ENCODE data around the gene CHP2.

DNA sequence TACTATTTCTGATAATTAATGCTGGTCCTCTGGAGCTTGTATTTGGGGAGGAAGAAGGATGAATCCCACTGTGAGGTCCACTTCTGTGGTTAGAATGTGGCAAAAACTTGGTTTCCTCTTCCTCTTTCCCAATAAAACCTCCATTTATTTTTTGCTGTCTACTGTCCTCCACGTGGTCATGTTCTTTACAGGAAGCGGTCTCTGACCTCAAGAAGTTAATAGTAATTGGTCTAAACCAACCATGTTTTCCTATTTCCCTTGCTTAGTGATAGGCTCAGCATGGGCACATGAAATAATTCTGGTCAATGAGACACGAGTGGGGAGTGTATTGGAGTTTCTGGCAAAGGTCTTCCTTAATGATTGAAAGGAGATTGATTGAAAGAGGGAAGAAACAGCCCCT, 33.9 kb downstream of the CHP2 start:
- TF ChIP-seq POLR2A (IDR thresholded peaks at IDR 0.05; ENCODE audit: low read depth, low read length) = no peak
- TF ChIP-seq EZH2 (IDR thresholded peaks at IDR 0.05; ENCODE audit: borderline replicate concordance, low read depth, low read length, severe bottlenecking) = no peak
- TF ChIP-seq POLR2AphosphoS5 (IDR thresholded peaks at IDR 0.05; ENCODE audit: insufficient read depth, low read depth, low read length) = no peak
- TF ChIP-seq, protein P1, sequence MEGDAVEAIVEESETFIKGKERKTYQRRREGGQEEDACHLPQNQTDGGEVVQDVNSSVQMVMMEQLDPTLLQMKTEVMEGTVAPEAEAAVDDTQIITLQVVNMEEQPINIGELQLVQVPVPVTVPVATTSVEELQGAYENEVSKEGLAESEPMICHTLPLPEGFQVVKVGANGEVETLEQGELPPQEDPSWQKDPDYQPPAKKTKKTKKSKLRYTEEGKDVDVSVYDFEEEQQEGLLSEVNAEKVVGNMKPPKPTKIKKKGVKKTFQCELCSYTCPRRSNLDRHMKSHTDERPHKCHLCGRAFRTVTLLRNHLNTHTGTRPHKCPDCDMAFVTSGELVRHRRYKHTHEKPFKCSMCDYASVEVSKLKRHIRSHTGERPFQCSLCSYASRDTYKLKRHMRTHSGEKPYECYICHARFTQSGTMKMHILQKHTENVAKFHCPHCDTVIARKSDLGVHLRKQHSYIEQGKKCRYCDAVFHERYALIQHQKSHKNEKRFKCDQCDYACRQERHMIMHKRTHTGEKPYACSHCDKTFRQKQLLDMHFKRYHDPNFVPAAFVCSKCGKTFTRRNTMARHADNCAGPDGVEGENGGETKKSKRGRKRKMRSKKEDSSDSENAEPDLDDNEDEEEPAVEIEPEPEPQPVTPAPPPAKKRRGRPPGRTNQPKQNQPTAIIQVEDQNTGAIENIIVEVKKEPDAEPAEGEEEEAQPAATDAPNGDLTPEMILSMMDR (IDR thresholded peaks at IDR 0.05; ENCODE audit: extremely low read depth in 1 of 2, insufficient read depth in 1 of 2, low read depth in 1 of 2, low read length in 2 of 2) = no peak
- no peak for TF ChIP-seq MYC (IDR thresholded peaks at IDR 0.05; ENCODE audit: low read depth, low read length)
- no peak for TF ChIP-seq GATA2 (IDR thresholded peaks at IDR 0.05; ENCODE audit: insufficient read depth, insufficient read length, low read depth, low read length)
- TF ChIP-seq, protein P2, sequence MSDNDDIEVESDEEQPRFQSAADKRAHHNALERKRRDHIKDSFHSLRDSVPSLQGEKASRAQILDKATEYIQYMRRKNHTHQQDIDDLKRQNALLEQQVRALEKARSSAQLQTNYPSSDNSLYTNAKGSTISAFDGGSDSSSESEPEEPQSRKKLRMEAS (IDR thresholded peaks at IDR 0.05; ENCODE audit: insufficient read depth, insufficient read length) = no peak

Data from endothelial cell of umbilical vein (primary cell).